Measurements from ENCODE around the gene ATPAF1.

The ATPAF1 gene

GRCh38 chr1:46646844-46647243, 21.3 kb downstream of the ATPAF1 start:
- no peak for DNase-seq

- no peak for DNase-seq
These were observed 21.8 kb downstream of the ATPAF1 start for GRCh38 chr1:46646331-46646730.

GRCh38 chr1:46645815-46646214, 22.3 kb downstream of the ATPAF1 start:
- DNase-seq = no peak

- DNase-seq = no peak
These were observed 24.8 kb downstream of the ATPAF1 start for GRCh38 chr1:46643368-46643775.

- no peak for DNase-seq
These were observed 26.0 kb downstream of the ATPAF1 start for GRCh38 chr1:46642115-46642680.

GRCh38 chr1:46639547-46639946, 28.6 kb downstream of the ATPAF1 start:
- DNase-seq = no peak

GRCh38 chr1:46638921-46639320, 29.2 kb downstream of the ATPAF1 start:
- no peak for DNase-seq

GRCh38 chr1:46637444-46638083, 30.6 kb downstream of the ATPAF1 start:
- DNase-seq = no peak

- no peak for DNase-seq
These were observed 33.0 kb downstream of the ATPAF1 start for GRCh38 chr1:46635205-46635604.

GRCh38 chr1:46630719-46631118, 37.4 kb downstream of the ATPAF1 start:
- no peak for DNase-seq

- DNase-seq = no peak
These were observed 44.2 kb downstream of the ATPAF1 start for GRCh38 chr1:46623743-46624644.

GRCh38 chr1:46622344-46622743, 45.8 kb downstream of the ATPAF1 start:
- DNase-seq = no peak

- no peak for DNase-seq
These were observed 46.2 kb downstream of the ATPAF1 start for GRCh38 chr1:46621930-46622329.

- no peak for DNase-seq
These were observed 48.4 kb downstream of the ATPAF1 start for GRCh38 chr1:46619656-46620258.

- DNase-seq = no peak
These were observed 49.3 kb downstream of the ATPAF1 start for GRCh38 chr1:46618754-46619415.

GRCh38 chr1:46617833-46618232, 50.3 kb downstream of the ATPAF1 start:
- no peak for DNase-seq

GRCh38 chr1:46617108-46617800, 50.9 kb downstream of the ATPAF1 start:
- DNase-seq = no peak

GRCh38 chr1:46616277-46617107, 51.7 kb downstream of the ATPAF1 start, which contains the start of gene MOB3C:
Gene MOB3C (minus strand): TSS chr1:46616811. CDS start chr1:46613321, 3,490 bp downstream.
- peak; percentile 84 for DNase-seq

- no peak for DNase-seq
These were observed 52.4 kb downstream of the ATPAF1 start for GRCh38 chr1:46615735-46616134.

GRCh38 chr1:46615088-46615487, 53.1 kb downstream of the ATPAF1 start:
- DNase-seq = no peak

- no peak for DNase-seq
These were observed 53.6 kb downstream of the ATPAF1 start for GRCh38 chr1:46614604-46614984.

Measured in activated CD8-positive, alpha-beta memory T cell treated with anti-CD3 and anti-CD28 coated beads for 24 hours (primary cell).